Dermis lymphatic vessel endothelial cell (primary cell): ENCODE measurements around the gene GPLD1. TPM values are rescaled to one million over a fixed set of nuclear protein-coding genes. Genes with fewer than 3 reads are reported as not detected.

Experiments used
- total RNA-seq: library from RNA; depleted of rRNA; stranded (reverse); fragments of >200 nt; gene quantifications from 2 replicates; pipeline ENCODE4 v1.2.1, GENCODE V29; 2014

Gene GPLD1, protein sequence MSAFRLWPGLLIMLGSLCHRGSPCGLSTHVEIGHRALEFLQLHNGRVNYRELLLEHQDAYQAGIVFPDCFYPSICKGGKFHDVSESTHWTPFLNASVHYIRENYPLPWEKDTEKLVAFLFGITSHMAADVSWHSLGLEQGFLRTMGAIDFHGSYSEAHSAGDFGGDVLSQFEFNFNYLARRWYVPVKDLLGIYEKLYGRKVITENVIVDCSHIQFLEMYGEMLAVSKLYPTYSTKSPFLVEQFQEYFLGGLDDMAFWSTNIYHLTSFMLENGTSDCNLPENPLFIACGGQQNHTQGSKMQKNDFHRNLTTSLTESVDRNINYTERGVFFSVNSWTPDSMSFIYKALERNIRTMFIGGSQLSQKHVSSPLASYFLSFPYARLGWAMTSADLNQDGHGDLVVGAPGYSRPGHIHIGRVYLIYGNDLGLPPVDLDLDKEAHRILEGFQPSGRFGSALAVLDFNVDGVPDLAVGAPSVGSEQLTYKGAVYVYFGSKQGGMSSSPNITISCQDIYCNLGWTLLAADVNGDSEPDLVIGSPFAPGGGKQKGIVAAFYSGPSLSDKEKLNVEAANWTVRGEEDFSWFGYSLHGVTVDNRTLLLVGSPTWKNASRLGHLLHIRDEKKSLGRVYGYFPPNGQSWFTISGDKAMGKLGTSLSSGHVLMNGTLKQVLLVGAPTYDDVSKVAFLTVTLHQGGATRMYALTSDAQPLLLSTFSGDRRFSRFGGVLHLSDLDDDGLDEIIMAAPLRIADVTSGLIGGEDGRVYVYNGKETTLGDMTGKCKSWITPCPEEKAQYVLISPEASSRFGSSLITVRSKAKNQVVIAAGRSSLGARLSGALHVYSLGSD
- total RNA-seq = 0.22 and 0.43 TPM in 2 replicates

DNA sequence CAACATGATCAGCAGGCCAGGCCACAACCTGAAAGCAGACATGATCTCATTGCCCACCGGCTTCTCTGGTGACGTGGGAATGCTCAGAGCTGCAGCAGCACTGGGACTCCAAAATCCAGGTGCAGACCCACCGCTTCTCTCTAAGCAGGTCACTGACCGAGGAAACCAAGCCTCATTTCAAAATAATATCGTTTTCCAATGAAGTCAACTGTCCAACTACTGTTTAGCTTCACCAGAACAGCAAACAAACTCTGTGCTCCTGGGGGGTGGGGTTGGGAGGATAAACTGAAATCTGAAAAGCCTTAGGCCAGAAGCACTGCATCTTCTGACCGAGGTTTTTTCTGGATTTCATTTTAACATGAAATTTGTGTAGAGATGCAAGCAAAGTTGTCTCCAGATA, at the start of gene GPLD1:
GPLD1 (minus strand) TSS at position 109 of the 400 bp plus-strand sequence; CDS start at position 42, 67 bp downstream.

DNA sequence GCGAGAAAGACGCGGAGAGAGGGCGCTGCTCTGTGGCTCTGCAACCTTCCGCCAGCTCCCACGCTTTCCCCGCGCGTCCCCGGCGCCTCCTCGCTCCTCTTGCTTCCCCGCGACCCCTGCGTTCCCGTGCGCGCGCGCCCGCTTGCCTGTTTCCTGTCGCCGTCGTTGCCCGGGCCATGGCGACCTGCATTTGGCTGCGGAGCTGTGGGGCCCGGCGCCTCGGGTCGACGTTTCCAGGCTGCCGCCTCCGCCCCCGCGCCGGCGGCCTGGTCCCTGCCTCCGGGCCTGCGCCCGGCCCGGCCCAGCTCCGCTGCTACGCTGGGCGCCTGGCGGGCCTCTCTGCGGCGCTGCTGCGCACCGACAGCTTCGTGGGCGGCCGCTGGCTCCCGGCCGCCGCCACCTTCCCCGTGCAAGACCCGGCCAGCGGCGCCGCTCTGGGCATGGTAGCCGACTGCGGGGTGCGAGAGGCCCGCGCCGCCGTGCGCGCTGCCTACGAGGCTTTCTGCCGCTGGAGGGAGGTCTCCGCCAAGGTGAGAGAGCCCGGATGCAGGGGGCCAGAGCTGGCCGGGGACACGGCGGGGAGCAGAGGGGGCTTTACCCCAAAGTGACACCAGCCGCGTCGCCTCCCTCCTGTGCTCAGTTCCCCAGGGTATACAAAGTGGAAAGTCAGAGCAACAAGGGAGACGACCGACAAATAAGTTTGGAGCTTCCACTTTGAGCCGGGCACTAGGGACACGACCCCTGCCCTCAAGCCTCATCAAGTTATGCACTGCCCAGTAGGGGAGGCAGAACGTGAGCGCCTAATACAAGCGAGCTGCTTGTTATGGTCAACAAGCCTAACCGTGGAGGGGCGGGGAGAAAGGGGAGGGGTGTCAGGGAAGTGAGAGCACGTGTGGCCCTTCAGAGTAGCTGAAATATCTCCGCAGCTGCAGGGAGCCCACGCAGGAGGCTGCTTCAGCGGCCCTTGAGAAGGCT, 5.7 kb upstream of the GPLD1 start, which contains the start of gene ALDH5A1:
ALDH5A1 (plus strand) TSS at position 149 of the 975 bp plus-strand sequence; CDS start at position 177, 28 bp downstream.

DNA sequence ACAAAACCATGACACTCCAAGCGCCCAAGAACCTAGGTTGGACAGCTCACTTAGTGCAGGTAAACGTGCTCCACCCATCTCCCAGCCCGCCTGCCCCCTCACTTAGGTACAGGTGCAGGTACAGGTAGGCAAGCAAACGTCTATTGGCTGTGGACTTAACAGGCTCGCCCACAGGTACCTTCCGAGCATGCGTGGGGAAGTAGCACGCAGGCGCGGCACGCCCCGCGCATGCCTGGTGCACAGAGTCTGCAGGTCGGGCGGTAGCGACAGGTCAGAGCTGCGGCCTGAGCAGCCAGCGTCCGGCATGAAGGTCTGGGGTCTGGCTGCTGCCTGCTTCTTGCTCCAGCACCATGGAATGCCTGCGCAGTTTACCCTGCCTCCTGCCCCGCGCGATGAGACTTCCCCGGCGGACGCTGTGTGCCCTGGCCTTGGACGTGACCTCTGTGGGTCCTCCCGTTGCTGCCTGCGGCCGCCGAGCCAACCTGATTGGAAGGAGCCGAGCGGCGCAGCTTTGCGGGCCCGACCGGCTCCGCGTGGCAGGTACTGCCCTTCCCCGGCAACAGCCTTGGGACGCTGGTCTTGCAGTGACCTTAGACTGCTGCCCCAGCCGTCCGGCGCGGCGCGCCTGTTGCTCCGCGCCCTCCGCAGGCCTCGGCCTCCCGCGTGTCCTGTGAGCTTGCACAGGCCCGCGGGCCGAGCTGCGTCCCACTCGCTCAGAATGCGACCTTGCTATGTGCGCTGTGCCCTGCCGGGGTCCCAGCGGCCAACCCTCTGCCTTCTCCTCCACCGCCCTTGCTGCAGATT, 86.5 kb downstream of the GPLD1 start, which contains the start of gene MRS2:
MRS2 (plus strand) TSS at position 240 of the 804 bp plus-strand sequence; CDS start at position 351, 111 bp downstream.

Other genes with a start within 250 kb of the GPLD1 start
- not detected in 2 replicates for gene DCDC2, start 131.5 kb downstream of the GPLD1 start, total RNA-seq
- 14.4 and 18.7 TPM in 2 replicates for gene MRS2, start 86.6 kb downstream of the GPLD1 start, total RNA-seq
- gene ALDH5A1, start 5.4 kb upstream of the GPLD1 start, total RNA-seq = 0.87 and 2.2 TPM in 2 replicates
- gene KIAA0319, start 156.6 kb upstream of the GPLD1 start, total RNA-seq = under 0.01 TPM in 1 of 2 replicates, not detected in the other
- 17.3 and 23.7 TPM in 2 replicates for gene TDP2, start 177.3 kb upstream of the GPLD1 start, total RNA-seq
- 4.6 and 5.1 TPM in 2 replicates for gene ACOT13, start 177.5 kb upstream of the GPLD1 start, total RNA-seq
- gene C6orf62, start 229.6 kb upstream of the GPLD1 start, total RNA-seq = 90.1 and 101 TPM in 2 replicates